H9 (cell line): ENCODE data around the gene LILRA1. TPM values are rescaled to one million over a fixed set of nuclear protein-coding genes. Genes with fewer than 3 reads are reported as not detected.

Experiments
- DNase-seq: peaks from one replicate; pipeline ENCODE4 v3.0.0-alpha.2; 2017
- H2AFZ ChIP-seq: one replicate; pipeline ENCODE4 v1.6.1; 2013; ENCODE audit warnings: mild to moderate bottlenecking, low read length, control low read depth, moderate library complexity
- H2AK5ac ChIP-seq: 2 replicates; pipeline ENCODE4 v1.6.1; 2013; ENCODE audit warnings: low read length, control low read depth, mixed read lengths; ENCODE audit not compliant: insufficient read length
- H2BK120ac ChIP-seq: one replicate; pipeline ENCODE4 v1.6.1; 2013; ENCODE audit warnings: low read depth, mild to moderate bottlenecking, low read length, control low read depth, inconsistent platforms; ENCODE audit not compliant: poor library complexity, severe bottlenecking
- H2BK12ac ChIP-seq: 2 replicates; pipeline ENCODE4 v1.6.1; 2013; ENCODE audit warnings: low read length, control low read depth, mixed read lengths, low read depth; ENCODE audit not compliant: insufficient read length
- H2BK15ac ChIP-seq: 2 replicates; pipeline ENCODE4 v1.6.1; 2013; ENCODE audit warnings: low read depth, low read length, control low read depth
- H2BK20ac ChIP-seq: one replicate; pipeline ENCODE4 v1.6.1; 2013; ENCODE audit warnings: low read depth, mild to moderate bottlenecking, low read length, control low read depth, inconsistent platforms; ENCODE audit not compliant: poor library complexity, severe bottlenecking
- H2BK5ac ChIP-seq: 2 replicates; pipeline ENCODE4 v1.6.1; 2013; ENCODE audit warnings: low read length, control low read depth, mixed read lengths; ENCODE audit not compliant: insufficient read length
- H3K14ac ChIP-seq: 2 replicates; pipeline ENCODE4 v1.6.1; 2013; ENCODE audit warnings: low read length, control low read depth; ENCODE audit not compliant: insufficient read depth
- H3K18ac ChIP-seq: 2 replicates; pipeline ENCODE4 v1.6.1; 2013; ENCODE audit warnings: low read depth, mild to moderate bottlenecking, mixed read lengths, low read length, control low read depth; ENCODE audit not compliant: insufficient read length
- H3K23ac ChIP-seq: 2 replicates; pipeline ENCODE4 v1.6.1; 2013; ENCODE audit warnings: low read length, control low read depth, mixed read lengths, low read depth; ENCODE audit not compliant: insufficient read length
- H3K23me2 ChIP-seq: 2 replicates; pipeline ENCODE4 v1.6.1; 2013; ENCODE audit warnings: low read depth, mild to moderate bottlenecking, mixed read lengths, low read length, control low read depth; ENCODE audit not compliant: insufficient read length, poor library complexity, severe bottlenecking
- H3K27ac ChIP-seq: 2 replicates; pipeline ENCODE4 v1.5.1; 2013; ENCODE audit warnings: low read length, control low read depth, mixed read lengths, low read depth; ENCODE audit not compliant: insufficient read length
- H3K27me3 ChIP-seq: 2 replicates; pipeline ENCODE4 v1.6.1; 2013; ENCODE audit warnings: low read length, control low read depth, inconsistent platforms; ENCODE audit not compliant: insufficient read depth
- H3K4ac ChIP-seq: 2 replicates; pipeline ENCODE4 v1.6.1; 2013; ENCODE audit warnings: low read depth, mild to moderate bottlenecking, control low read depth, inconsistent platforms, low read length, moderate library complexity
- H3K4me1 ChIP-seq: 2 replicates; pipeline ENCODE4 v1.6.1; 2013; ENCODE audit warnings: low read length, control low read depth, inconsistent platforms; ENCODE audit not compliant: insufficient read depth
- H3K4me2 ChIP-seq: 2 replicates; pipeline ENCODE4 v1.6.1; 2013; ENCODE audit warnings: low read length, control low read depth, mixed read lengths; ENCODE audit not compliant: insufficient read length, insufficient read depth
- H3K56ac ChIP-seq: 2 replicates; pipeline ENCODE4 v1.6.1; 2013; ENCODE audit warnings: low read depth, mild to moderate bottlenecking, mixed read lengths, low read length, control low read depth; ENCODE audit not compliant: insufficient read length
- H3K79me1 ChIP-seq: 2 replicates; pipeline ENCODE4 v1.6.1; 2013; ENCODE audit warnings: low read depth, mild to moderate bottlenecking, moderate library complexity, low read length, control low read depth, inconsistent platforms; ENCODE audit not compliant: insufficient read depth, poor library complexity, severe bottlenecking
- H3K79me2 ChIP-seq: 2 replicates; pipeline ENCODE4 v1.6.1; 2013; ENCODE audit warnings: low read length, control low read depth, inconsistent platforms; ENCODE audit not compliant: insufficient read depth
- H3K9ac ChIP-seq: 2 replicates; pipeline ENCODE4 v1.6.1; 2013; ENCODE audit warnings: low read length, control low read depth, mixed read lengths; ENCODE audit not compliant: insufficient read length; ENCODE audit errors: extremely low read depth
- H3K9me3 ChIP-seq: one replicate; pipeline ENCODE4 v1.6.1; 2013; ENCODE audit warnings: low read depth, low read length, inconsistent platforms; ENCODE audit not compliant: control insufficient read depth
- H3T11ph ChIP-seq: one replicate; pipeline ENCODE4 v1.6.1; 2013; ENCODE audit warnings: mild to moderate bottlenecking, low read length, control low read depth, inconsistent platforms
- H4K20me1 ChIP-seq: one replicate; pipeline ENCODE4 v1.6.1; 2013; ENCODE audit not compliant: control insufficient read depth, insufficient read length, insufficient read depth
- H4K5ac ChIP-seq: 2 replicates; pipeline ENCODE4 v1.6.1; 2013; ENCODE audit warnings: low read depth, mild to moderate bottlenecking, mixed read lengths, low read length, control low read depth; ENCODE audit not compliant: insufficient read length
- H4K8ac ChIP-seq: replicated peaks from 2 replicates; pipeline ENCODE4 v1.6.1; 2013; ENCODE audit warnings: low read length, control low read depth, mixed read lengths, low read depth; ENCODE audit not compliant: insufficient read length
- H4K91ac ChIP-seq: 2 replicates; pipeline ENCODE4 v1.6.1; 2013; ENCODE audit warnings: low read depth, mild to moderate bottlenecking, moderate library complexity, mixed read lengths, low read length, control low read depth; ENCODE audit not compliant: insufficient read length
- H3K27ac Mint-ChIP-seq, 3 experiments: 2 replicates in 2 of 3; 3 replicates in 1 of 3; pipeline ENCODE4 v1.8.0; 2020 to 2021; ENCODE audit warnings: mixed read lengths in 3 of 3, mild to moderate bottlenecking in 1 of 3, moderate library complexity in 1 of 3
- H3K27me3 Mint-ChIP-seq: 2 replicates; pipeline ENCODE4 v1.8.0; 2021; ENCODE audit warnings: low read depth, mild to moderate bottlenecking, moderate library complexity, mixed read lengths
- H3K36me3 Mint-ChIP-seq, 3 experiments: 2 replicates in 2 of 3; 3 replicates in 1 of 3; pipeline ENCODE4 v1.8.0; 2020 to 2021; ENCODE audit warnings: low read depth in 3 of 3, mixed read lengths in 3 of 3; ENCODE audit not compliant: insufficient read depth in 1 of 3
- H3K4me1 Mint-ChIP-seq, 2 experiments: 2 replicates each; pipeline ENCODE4 v1.8.0; 2020; ENCODE audit warnings: mixed read lengths in 2 of 2
- H3K4me3 Mint-ChIP-seq, 2 experiments: 2 replicates in 1 of 2; 3 replicates in 1 of 2; pipeline ENCODE4 v1.8.0; 2020 to 2021; ENCODE audit warnings: mild to moderate bottlenecking in 2 of 2, mixed read lengths in 2 of 2, moderate library complexity in 1 of 2
- H3K9me3 Mint-ChIP-seq, 2 experiments: 2 replicates in 1 of 2; 3 replicates in 1 of 2; pipeline ENCODE4 v1.8.0; 2020; ENCODE audit warnings: mild to moderate bottlenecking in 2 of 2, mixed read lengths in 2 of 2, moderate library complexity in 1 of 2
- CTCF ChIP-seq: fragments of 200-600 bp; sonication (generic); conservative IDR thresholded peaks from 3 replicates; pipeline ENCODE4 v1.8.0; 2021; ENCODE audit warnings: antibody characterized with exemption, mild to moderate bottlenecking
- WGBS: extraction: QIAGEN DNeasy Blood & Tissue Kit; methylation state at CpG from one replicate; pipeline ENCODE4 v1.1.7; 2013; ENCODE audit warnings: missing lambda C conversion rate, low lambda C conversion rate, mixed read lengths; ENCODE audit not compliant: insufficient read length; ENCODE audit errors: extremely low coverage; 5-methylcytosine and 5-hydroxymethylcytosine counted together
- total RNA-seq: library from RNA; stranded (reverse); gene quantifications from 2 replicates; pipeline ENCODE4 v1.2.1, GENCODE V29; 2021

LILRA1 gene
- total RNA-seq, 1 experiment from 2014 or later: not detected

- Histone ChIP-seq H3K79me1 (no peaks in the 10 kb centered on the region), H3K9ac (no peak overlapping the region), H2BK15ac (no peak overlapping the region), H2BK120ac (no peak overlapping the region), H4K91ac (no peak overlapping the region), H3K56ac (no peak overlapping the region), H3K27me3 (no peaks in the 10 kb centered on the region), H3K4me1 (no peaks in the 10 kb centered on the region), H3K9me3 (peaks cover 79% of the 10 kb centered on the region), H3K79me2 (no peaks in the 10 kb centered on the region), H3T11ph (no peak overlapping the region), H2AK5ac (no peak overlapping the region), H3K4me2 (no peak overlapping the region), H3K14ac (no peak overlapping the region), H3K23me2 (no peaks in the 10 kb centered on the region), H2AFZ (no peak overlapping the region), H2BK12ac (no peak overlapping the region), H2BK20ac (no peak overlapping the region), H4K8ac (no peak overlapping the region), H3K18ac (no peak overlapping the region), H4K5ac (no peak overlapping the region), H3K4ac (no peak overlapping the region), H4K20me1 (no peaks in the 10 kb centered on the region), H2BK5ac (no peak overlapping the region), H3K23ac (no peak overlapping the region), H3K27ac (no peak overlapping the region)
- H3K4me1 Mint-ChIP-seq: no peaks in the 10 kb centered on the region
- DNase-seq: no peak
- no peak overlapping the region for H3K4me3 Mint-ChIP-seq
- peaks cover 11 to 26% (median 18%) of the 10 kb centered on the region in 3 experiments for H3K36me3 Mint-ChIP-seq
- H3K9me3 Mint-ChIP-seq: peaks cover 82 to 89% of the 10 kb centered on the region in 2 experiments
- H3K27ac Mint-ChIP-seq: no peak overlapping the region; a peak in 1 of 7 replicates
- whole genome bisulfite sequencing: no CpG with 5 or more reads among the region's 15 CpGs
- peaks cover 2% of the 10 kb centered on the region; the same call in 1 of the 2 replicates for H3K27me3 Mint-ChIP-seq
- no peak for TF ChIP-seq CTCF
These were observed 40.5 kb upstream of the LILRA1 start for GRCh38 chr19:54552913-54553310.
